A673 (cell line): ENCODE results near the gene RERE.

Experiments used
- CTCF ChIP-seq: fragments of 300-800, 200-600 bp; sonication (generic); conservative IDR thresholded peaks from 2 replicates; pipeline ENCODE4 v1.5.1; 2017; ENCODE audit warnings: low read depth, mild to moderate bottlenecking, antibody characterized with exemption, low read length, moderate library complexity, mixed read lengths
- EZH2 ChIP-seq: fragments of 200-600 bp; sonication (generic); IDR thresholded peaks from 2 replicates; pipeline ENCODE4 v1.6.1; 2017; ENCODE audit warnings: borderline replicate concordance, low read depth, mild to moderate bottlenecking, mixed read lengths, antibody characterized with exemption, low read length; ENCODE audit not compliant: poor library complexity, severe bottlenecking

- no peak for TF ChIP-seq EZH2
- TF ChIP-seq CTCF = no peak
These were observed 28.0 kb upstream of the RERE start for GRCh38 chr1:8845104-8846097.
